Activated B cell treated with CpG ODN at 0.5 μM for 24 hours (primary cell): ENCODE results near the gene MTRF1. TPM values are rescaled to one million over a fixed set of nuclear protein-coding genes. Genes with fewer than 3 reads are reported as not detected.

Source experiments
- ATAC-seq: fragments of 200-7000 bp; cut with Tn5 transposase; one replicate; pipeline ENCODE4 v1.10.0; 2021; ENCODE audit warnings: low read depth, mild to moderate bottlenecking, moderate library complexity
- CTCF ChIA-PET: fragments of 350-600 bp; sonication (Branson Sonifier 250); formaldehyde crosslinking; loops from one replicate; lab custom pipeline; 2021; ENCODE audit warnings: antibody characterized with exemption; lab: Charles Lee
- POLR2A ChIA-PET: fragments of 350-600 bp; sonication (Branson Sonifier 250); formaldehyde crosslinking; loops from one replicate; lab custom pipeline; 2021; ENCODE audit warnings: antibody characterized with exemption; lab: Charles Lee
- DNase-seq: peaks from one replicate; pipeline ENCODE4 v3.0.0; 2022
- H3K27ac Mint-ChIP-seq: one replicate; pipeline ENCODE4 v1.8.0; 2020; ENCODE audit warnings: mixed read lengths
- H3K27me3 Mint-ChIP-seq: one replicate; pipeline ENCODE4 v1.8.0; 2021; ENCODE audit warnings: mixed read lengths
- H3K36me3 Mint-ChIP-seq: one replicate; pipeline ENCODE4 v1.8.0; 2021; ENCODE audit warnings: low read depth, mixed read lengths
- H3K4me1 Mint-ChIP-seq: one replicate; pipeline ENCODE4 v1.8.0; 2021; ENCODE audit warnings: mixed read lengths
- H3K4me3 Mint-ChIP-seq: one replicate; pipeline ENCODE4 v1.8.0; 2020; ENCODE audit warnings: mild to moderate bottlenecking, mixed read lengths
- H3K9me3 Mint-ChIP-seq: one replicate; pipeline ENCODE4 v1.8.0; 2020; ENCODE audit warnings: mixed read lengths
- CTCF ChIP-seq: fragments of 200-600 bp; IDR thresholded peaks from one replicate; pipeline ENCODE4 v1.8.0; 2022; ENCODE audit warnings: antibody characterized with exemption, mild to moderate bottlenecking
- intact Hi-C: fragments of 100-400 bp; cut with micrococcal nuclease; formaldehyde crosslinking; loops from one replicate; pipeline ENCODE4 v1.15.1; 2024
- total RNA-seq: library from RNA; stranded (reverse); gene quantifications from 2 replicates; pipeline ENCODE4 v1.2.3, GENCODE V29; 2022

The MTRF1 gene
- total RNA-seq, 1 donor from 2014 or later, result 26.7 TPM

GRCh38 chr13:41232578-41233480 lies 30.5 kb downstream of the MTRF1 start:
- CTCF ChIA-PET, result interaction anchor here (0.9 kb wide), 1 partner anchor 10 kb away, joined by 3 read pairs; no protein-coding TSS in a partner anchor
- intact Hi-C loops, result no loop called here
- peaks cover 50% of the 10 kb centered on the region for H3K36me3 Mint-ChIP-seq
- H3K4me3 Mint-ChIP-seq, result no peak overlapping the region
- H3K27me3 Mint-ChIP-seq, result no peaks in the 10 kb centered on the region
- no peaks in the 10 kb centered on the region for H3K9me3 Mint-ChIP-seq
- peaks cover 16% of the 10 kb centered on the region for H3K4me1 Mint-ChIP-seq
- POLR2A ChIA-PET, result no interaction called here
- TF ChIP-seq CTCF, result no peak
- no peak for DNase-seq
- H3K27ac Mint-ChIP-seq, result no peak overlapping the region
- no peak for ATAC-seq

GRCh38 chr13:41231786-41232185 lies 31.6 kb downstream of the MTRF1 start:
- DNase-seq, result no peak
- no peak for TF ChIP-seq CTCF
- no peaks in the 10 kb centered on the region for H3K9me3 Mint-ChIP-seq
- intact Hi-C loops, result no loop called here
- H3K27me3 Mint-ChIP-seq, result no peaks in the 10 kb centered on the region
- no peak for ATAC-seq
- peaks cover 16% of the 10 kb centered on the region for H3K4me1 Mint-ChIP-seq
- ChIA-PET POLR2A (no interaction called here), CTCF (interaction anchor here (1.1 kb wide), 1 partner anchor 15 kb away, joined by 3 read pairs; no protein-coding TSS in a partner anchor)
- no peak overlapping the region for H3K27ac Mint-ChIP-seq
- H3K36me3 Mint-ChIP-seq, result peaks cover 55% of the 10 kb centered on the region
- no peak overlapping the region for H3K4me3 Mint-ChIP-seq

- CTCF ChIA-PET, result interaction anchor here (1.1 kb wide), 1 partner anchor 16 kb away, joined by 3 read pairs; no protein-coding TSS in a partner anchor
- Mint-ChIP-seq H3K27me3 (no peaks in the 10 kb centered on the region), H3K4me1 (peaks cover 16% of the 10 kb centered on the region), H3K27ac (no peak overlapping the region), H3K4me3 (no peak overlapping the region), H3K36me3 (peaks cover 55% of the 10 kb centered on the region), H3K9me3 (no peaks in the 10 kb centered on the region)
- ATAC-seq (no peak), DNase-seq (no peak)
- TF ChIP-seq CTCF, result no peak
- POLR2A ChIA-PET, result no interaction called here
- intact Hi-C loops, result no loop called here
Measured at GRCh38 chr13:41231025-41231677, 32.2 kb downstream of the MTRF1 start.

- ATAC-seq (no peak), DNase-seq (no peak)
- ChIA-PET CTCF (interaction anchor here (0.6 kb wide), 1 partner anchor 150 kb away, joined by 3 read pairs; no protein-coding TSS in a partner anchor), POLR2A (no interaction called here)
- no peak overlapping the region for H3K4me3 Mint-ChIP-seq
- no peaks in the 10 kb centered on the region for H3K27me3 Mint-ChIP-seq
- no peak overlapping the region for H3K27ac Mint-ChIP-seq
- intact Hi-C loops, result no loop called here
- H3K4me1 Mint-ChIP-seq, result peaks cover 16% of the 10 kb centered on the region
- TF ChIP-seq CTCF, result no peak
- H3K36me3 Mint-ChIP-seq, result peaks cover 52% of the 10 kb centered on the region
- H3K9me3 Mint-ChIP-seq, result no peaks in the 10 kb centered on the region
Measured at GRCh38 chr13:41229356-41229755, 34.0 kb downstream of the MTRF1 start.
